H54 (cell line): ENCODE results near the gene RPS4Y1.
"Not testable (repeated sequence)": the region's sequence is repeated elsewhere in the genome, so short reads cannot be mapped to it uniquely, and the experiment has no call there.

Source experiments
- DNase-seq: peaks from one replicate; pipeline ENCODE4 v3.0.0; 2011; ENCODE audit warnings: low spot score, mixed read lengths; ENCODE audit not compliant: insufficient read length
- FAIRE-seq: peaks from 3 replicates; lab custom pipeline; 2011; peaks lifted over from hg19 to GRCh38; lab: Jason Lieb, UNC
- POLR2A ChIP-seq: IDR thresholded peaks from 2 replicates; pipeline ENCODE4 v1.6.1; 2011; ENCODE audit warnings: low read depth, mild to moderate bottlenecking, low read length

The RPS4Y1 gene

DNA sequence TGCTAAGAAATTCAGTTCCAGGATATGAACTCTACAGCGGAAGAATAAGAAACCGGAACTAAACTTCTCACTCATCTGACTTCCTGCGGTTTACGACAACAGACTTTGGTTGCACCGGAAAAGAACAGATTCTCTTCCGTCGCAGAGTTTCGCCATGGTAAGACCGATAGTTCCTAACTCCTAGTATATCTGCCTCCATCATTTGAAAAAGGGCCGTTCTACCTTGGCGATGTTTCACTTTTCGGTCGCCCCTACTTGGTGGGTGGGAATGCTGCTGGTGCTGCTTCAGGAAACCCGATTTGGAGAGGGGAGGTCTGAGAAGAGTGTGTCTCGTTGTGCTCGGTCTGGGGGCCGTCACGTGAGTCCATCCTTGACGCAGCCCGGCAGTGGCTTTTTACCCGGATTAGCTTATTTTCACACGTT is at the start of gene RPS4Y1:
RPS4Y1 (plus strand) TSS at position 132 of the 423 bp plus-strand sequence; CDS start at position 155, 23 bp downstream.
- no peak for FAIRE-seq
- DNase-seq, result peak; percentile 7
- TF ChIP-seq POLR2A, result no peak

DNA sequence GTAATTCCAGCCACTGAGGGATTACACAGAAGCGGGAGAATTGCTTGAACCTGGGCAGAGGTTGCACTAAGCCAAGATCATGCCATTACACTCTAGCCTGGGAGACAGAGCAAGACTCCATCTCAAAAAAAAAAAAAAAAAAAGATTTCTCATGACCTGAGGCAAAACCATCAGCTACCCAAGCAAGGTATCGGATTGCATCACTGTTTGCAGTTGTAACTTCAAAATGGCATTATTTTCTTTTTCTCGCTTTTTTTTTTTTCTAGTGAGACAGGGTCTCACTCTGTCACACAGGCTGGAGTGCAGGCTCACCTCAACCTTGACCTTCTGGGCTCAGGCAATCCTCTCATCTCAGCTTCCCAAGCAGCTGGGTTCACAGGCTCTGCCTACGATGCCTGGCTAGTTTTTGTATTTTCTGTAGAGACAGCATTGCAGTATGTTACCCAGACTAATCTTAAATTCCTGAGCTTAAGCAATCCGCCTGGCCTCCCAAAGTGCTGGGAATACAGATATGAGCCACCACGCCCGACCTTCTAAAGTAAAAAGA is 44.4 kb upstream of the RPS4Y1 start:
- DNase-seq, result no peak
- FAIRE-seq, result no peak
- no peak for TF ChIP-seq POLR2A

DNA sequence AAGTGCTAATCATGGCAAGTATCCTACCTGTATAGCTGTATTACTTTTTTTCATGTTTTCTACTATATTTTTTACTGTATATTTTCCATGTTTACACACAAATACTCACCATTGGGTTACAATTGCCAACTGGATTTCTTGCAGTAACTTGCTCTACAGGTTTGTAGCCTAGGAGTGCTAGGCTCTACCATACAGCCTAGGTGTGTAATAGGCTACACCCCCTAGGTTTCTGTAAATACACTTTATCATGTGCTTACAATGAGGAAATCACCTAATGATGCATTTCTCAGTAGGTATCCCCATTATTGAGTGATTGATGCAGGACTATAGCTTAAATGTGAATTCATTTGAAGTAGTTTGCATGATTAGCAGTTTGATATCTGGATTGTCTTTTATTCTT is 43.4 kb upstream of the RPS4Y1 start:
- no peak for DNase-seq
- TF ChIP-seq POLR2A, result no peak
- FAIRE-seq, result no peak

DNA sequence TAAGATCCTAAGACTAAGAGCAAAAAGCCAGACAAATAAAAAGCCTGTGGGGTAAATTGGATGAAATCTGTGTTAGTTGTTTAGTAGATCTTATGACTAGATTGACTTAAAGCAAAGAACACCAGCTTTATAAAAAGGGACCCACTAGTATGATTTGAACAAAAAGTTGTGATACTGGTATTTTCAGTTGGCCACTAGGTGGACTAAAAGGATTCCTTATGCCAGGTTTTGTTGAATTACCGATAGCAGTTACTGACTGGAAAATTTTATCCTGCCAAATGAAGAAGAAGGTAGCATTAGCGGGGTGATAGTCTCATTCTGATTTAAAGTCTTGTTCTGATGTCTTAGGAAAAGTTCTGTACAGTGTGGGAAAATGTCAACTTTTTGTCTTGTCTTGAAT is 41.2 kb upstream of the RPS4Y1 start:
- no peak for FAIRE-seq
- no peak for TF ChIP-seq POLR2A
- DNase-seq, result no peak

DNA sequence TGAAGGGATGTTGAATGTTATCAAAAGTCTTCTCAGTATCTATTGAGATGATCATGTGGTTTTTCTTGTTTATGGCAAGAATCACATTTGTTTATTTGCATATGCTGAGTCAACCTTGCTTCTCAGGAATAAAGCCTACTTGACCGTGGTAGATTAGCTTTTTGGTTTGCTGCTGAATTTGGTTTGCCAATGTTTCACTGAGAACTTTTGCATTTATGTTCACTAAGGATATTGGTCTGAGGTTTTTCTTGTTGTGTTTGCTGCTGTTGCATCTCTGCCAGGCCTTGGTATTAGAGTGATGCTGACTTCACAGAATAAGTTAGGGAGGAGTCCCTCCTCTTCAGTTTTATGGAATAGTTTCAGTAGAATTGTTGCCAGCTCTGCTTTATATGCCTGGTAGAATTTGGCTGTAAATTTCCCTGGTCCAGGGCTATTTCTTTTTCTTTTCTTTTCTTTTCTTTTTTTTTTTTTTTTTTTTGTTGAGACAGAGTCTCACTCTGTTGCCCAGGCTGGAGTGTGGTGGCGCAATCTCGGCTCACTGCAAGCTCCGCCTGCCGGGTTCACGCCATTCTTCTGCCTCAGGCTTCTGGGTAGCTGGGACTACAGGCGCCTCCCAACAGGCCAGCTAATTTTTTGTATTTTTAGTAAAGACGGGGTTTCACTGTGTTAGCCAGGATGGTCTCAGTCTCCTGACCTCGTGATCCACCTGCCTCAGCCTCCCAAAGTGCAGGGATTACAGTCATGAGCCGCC is 24.1 kb upstream of the RPS4Y1 start:
- not testable (repeated sequence) for DNase-seq, FAIRE-seq

DNA sequence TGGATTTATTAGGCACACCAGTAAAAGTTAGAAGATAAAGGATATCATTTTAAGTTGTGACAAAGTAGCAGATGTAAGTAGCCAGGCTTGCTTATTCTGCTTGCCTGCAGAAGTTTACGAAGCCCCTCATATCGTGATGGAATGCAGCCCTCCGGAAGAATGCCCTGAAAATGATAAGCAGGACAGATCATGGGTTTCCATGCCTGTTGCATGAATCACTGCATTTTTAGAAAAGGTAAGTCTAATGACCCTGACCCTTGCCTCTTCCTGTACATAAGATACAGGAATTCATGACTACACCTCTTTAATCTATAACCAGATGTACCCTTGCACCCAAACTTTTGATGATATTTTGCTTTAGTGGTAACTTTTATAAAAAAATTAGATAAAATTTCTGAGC is 16.9 kb upstream of the RPS4Y1 start:
- TF ChIP-seq POLR2A, result no peak
- no peak for FAIRE-seq
- DNase-seq, result no peak

DNA sequence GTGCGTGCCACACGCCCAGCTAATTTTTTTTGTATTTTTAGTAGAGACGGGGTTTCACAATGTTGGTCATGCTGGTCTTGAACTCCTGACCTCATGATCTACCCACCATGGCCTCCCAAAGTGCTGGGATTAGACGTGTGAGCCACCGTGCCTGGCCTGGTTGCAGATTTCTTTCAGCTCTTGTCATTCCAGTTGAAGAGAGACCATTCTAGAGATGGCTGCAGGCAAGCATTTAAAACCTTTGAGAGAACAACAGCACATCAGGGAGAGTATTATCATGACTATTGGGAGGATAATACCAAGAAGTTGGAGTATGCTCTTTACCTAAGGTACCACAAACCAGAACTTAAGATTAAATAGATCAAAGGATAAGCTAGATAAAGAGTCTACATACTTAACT is 12.9 kb upstream of the RPS4Y1 start:
- FAIRE-seq, result no peak
- no peak for TF ChIP-seq POLR2A
- DNase-seq, result no peak

DNA sequence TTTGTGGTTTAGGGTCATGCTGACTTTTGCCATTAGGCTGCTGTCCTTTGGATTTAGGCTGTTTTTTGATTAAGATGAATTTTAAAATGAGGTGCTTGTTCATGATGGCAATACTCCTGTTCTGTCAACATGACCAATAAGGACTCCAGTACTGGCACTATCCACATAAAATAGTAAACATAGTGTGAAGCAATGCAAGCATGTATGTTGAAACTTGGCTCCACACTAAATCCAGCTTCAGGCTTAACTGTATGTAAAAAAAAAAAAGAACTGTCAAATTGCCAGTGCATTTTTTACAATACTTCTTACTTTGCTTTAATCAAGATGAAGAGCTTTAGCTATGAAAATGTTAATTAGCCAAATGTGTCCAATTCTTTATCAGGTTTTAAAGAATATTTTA is 6.2 kb upstream of the RPS4Y1 start:
- DNase-seq (no peak), FAIRE-seq (no peak)
- TF ChIP-seq POLR2A, result no peak

DNA sequence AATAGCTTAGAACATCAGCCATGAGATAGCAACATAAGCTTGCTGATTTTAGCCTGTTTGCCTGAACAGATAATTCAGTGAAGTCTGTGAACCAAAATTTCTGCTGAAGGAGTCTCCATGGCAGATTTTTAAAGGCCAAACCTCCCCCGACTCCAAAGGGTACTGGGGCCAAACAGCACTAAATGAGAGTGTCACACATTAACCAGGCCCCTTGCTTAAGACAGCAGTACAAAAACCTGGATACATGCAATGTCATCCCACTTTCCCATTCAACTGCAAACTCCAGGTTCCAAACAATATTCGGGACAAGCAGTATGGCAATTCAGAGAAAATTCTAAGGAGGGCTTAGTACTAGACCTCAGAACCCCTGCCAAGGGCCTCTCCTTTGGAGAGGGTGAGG is 4.3 kb upstream of the RPS4Y1 start:
- no peak for DNase-seq
- no peak for FAIRE-seq
- TF ChIP-seq POLR2A, result no peak

DNA sequence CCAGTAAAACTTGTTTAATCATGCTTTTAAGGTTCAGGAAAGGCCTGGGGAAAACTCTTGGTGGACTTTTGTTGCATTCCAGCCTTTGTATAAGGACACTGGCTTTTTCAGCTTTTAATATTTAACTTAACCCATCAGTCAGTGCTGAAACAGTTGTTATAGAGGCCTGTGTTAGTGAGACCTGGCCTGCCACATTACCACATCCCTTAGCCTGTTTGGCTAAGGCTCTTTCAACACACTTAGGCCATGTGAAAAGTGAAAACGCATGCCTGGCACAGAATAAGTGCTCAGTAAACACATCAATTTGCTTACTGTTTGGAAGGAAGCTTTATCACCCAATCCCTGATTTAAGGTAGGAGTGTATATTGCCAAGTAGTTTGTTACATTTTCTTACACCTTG is 3.5 kb upstream of the RPS4Y1 start:
- FAIRE-seq (no peak), DNase-seq (no peak)
- TF ChIP-seq POLR2A, result no peak

DNA sequence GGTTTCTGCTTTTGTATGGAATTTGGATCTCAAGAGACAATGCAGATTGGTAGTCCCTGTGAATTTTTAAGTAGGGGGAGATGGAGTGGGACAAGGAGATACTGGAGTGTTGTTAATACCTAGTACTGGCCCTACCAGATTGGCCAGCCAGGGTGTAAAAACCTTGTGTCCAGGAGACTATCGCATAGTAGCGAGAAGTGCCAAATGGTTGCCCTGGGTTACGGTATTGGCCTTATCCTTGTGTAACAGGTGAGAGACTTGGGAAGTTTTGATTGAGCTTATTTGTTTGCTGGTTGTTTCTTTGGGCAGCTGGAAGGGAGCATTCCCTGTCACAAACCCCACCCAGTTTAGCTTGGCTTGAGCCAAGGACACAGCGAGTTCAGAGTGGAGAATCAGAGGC is 5.4 kb downstream of the RPS4Y1 start:
- FAIRE-seq (no peak), DNase-seq (no peak)
- no peak for TF ChIP-seq POLR2A

DNA sequence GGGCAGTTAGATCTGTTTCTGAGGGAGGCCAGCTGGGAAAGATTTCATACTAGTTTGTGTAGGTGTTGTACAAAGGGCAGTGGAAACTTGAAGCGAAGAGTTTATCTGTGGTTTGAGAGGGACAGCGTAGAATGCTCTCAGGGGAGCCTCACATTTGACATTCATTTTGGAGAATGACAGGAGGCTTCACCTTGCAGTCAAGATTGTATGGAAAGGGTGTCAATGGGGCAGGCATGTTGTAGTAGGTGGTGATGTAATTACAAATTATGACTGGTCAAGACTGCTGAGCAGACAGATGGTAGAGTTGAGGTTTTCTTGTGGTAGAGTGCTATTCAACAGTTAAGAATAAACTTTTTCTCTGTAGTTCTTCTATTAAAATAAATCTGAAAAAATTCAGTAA is 7.0 kb downstream of the RPS4Y1 start:
- no peak for DNase-seq
- TF ChIP-seq POLR2A, result no peak
- no peak for FAIRE-seq

DNA sequence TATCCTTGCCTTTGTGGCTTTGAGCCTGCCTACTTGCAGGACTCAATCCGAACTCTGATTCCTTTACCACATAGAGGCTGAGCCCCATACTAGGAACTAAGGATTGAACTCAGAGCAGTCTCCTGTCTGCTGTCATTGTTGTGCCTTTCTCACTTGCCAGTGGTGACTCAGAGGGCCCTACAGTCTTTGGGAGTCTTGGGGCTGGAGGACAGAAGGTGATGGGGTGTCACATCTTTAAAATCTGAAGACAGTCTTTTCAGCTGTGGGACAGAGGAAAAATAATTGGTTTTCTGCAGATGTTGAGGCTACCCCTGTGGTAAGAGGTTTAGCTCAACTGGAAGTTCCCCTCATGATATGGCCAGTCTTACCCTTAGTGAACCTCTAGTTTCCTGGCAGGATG is 8.0 kb downstream of the RPS4Y1 start:
- DNase-seq (no peak), FAIRE-seq (no peak)
- no peak for TF ChIP-seq POLR2A

DNA sequence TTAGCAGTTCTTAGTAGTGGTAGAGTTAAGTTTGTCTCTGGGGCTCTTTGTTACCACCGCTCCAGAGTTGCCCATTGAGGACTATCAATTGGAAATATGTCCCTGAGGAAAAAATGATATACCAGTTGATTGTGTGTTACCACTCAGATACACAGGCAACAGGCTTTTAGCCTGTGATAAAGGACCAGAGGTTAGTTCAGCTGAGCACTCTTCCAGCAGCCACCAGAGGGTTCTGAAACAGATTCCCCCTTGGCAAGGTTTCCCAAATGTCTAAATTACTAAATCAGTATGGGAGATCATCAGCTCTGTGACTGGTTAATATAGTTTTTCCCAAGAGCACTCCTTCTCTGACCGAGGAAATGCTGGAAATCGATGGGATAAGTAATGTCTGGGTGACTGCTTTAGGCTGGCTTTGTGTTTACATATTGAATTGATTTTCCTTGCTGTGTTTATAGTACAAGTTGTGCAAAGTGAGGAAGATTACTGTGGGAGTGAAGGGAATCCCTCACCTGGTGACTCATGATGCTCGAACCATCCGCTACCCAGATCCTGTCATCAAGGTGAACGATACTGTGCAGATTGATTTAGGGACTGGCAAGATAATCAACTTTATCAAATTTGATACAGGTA is 12.9 kb downstream of the RPS4Y1 start:
- DNase-seq (no peak), FAIRE-seq (no peak)
- no peak for TF ChIP-seq POLR2A

DNA sequence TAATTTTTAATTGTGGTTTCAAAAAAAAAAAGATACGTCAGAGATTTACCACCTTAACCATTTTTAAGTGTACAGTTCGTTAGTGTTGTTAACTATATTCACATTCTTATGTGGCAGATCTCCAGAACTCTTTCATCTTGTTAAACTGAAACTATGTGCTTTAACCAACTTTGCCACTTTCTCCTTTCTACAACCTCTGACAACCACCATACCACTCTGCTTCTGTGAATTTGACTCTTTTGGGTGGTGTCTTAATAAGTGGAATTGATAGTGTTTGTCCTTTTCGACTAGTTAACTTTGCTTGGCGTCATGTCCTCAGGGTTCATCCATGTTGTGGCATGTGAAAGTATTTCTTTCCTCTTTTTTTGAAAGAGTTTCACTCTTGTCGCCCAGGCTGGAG is 15.7 kb downstream of the RPS4Y1 start:
- FAIRE-seq, result no peak
- DNase-seq, result no peak
- TF ChIP-seq POLR2A, result no peak

DNA sequence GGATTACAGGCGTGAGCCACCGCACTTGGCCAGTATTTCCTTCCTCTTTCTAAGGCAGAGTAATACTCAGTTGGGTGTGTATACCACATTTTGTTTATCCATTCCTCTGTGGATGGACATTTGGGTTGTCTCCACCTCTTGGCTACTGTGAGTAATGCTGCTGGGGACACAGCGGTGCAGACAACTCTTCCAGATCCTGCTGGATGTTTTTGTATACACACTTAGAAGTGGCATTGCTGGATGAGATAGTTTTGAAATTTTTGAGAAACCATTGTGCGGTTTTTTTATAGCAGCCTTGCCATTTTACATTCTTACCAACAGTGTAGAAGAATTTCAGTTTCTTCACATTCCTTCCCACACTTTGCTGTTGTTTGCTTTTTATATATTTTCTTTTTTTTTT is 16.3 kb downstream of the RPS4Y1 start:
- FAIRE-seq, result no peak
- DNase-seq, result no peak
- TF ChIP-seq POLR2A, result no peak
